ENCODE data around the gene NEO1.

Gene NEO1

DNA sequence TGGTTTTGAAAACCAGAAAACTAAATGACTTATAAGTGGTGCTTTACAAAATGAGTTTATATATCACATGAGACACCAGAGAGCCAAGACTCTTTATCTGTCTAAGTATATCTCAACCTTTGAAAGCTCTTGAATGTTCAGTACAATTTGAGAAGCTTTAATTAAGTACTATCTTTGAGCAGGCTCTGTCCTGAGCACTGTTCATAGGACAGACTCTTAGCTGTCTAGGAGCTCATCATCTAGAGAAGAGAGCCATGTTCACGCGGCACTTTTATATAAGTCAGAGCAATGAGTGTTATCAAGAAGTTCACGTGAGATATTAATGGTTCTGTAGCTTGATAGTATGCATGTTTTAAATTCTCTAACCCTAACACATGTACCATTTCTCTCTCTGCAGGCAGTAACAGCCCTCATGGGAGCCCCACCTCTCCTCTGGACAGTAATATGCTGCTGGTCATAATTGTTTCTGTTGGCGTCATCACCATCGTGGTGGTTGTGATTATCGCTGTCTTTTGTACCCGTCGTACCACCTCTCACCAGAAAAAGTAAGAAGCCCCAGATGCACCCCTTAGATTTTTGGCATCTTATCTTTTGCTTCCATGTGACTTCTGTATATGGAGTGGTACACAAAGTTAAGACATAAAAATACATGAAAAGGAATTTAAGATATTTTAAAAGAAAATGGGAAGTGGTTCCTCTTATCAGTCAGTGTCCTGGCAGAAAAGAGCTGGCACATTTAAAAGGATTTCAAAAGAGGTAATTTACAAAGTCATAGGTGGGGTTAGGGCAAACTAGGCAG, 230.5 kb downstream of the NEO1 start:
- CTCF ChIA-PET = interaction anchor here (0.6 to 2.7 kb wide), 16 partner anchors 9 to 626 kb away, joined by 3 to 14 read pairs (median 3); no protein-coding TSS in a partner anchor
- DNase-seq (ENCODE audit: extremely low spot score) = no peak
- TF ChIP-seq, protein P1, sequence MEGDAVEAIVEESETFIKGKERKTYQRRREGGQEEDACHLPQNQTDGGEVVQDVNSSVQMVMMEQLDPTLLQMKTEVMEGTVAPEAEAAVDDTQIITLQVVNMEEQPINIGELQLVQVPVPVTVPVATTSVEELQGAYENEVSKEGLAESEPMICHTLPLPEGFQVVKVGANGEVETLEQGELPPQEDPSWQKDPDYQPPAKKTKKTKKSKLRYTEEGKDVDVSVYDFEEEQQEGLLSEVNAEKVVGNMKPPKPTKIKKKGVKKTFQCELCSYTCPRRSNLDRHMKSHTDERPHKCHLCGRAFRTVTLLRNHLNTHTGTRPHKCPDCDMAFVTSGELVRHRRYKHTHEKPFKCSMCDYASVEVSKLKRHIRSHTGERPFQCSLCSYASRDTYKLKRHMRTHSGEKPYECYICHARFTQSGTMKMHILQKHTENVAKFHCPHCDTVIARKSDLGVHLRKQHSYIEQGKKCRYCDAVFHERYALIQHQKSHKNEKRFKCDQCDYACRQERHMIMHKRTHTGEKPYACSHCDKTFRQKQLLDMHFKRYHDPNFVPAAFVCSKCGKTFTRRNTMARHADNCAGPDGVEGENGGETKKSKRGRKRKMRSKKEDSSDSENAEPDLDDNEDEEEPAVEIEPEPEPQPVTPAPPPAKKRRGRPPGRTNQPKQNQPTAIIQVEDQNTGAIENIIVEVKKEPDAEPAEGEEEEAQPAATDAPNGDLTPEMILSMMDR (IDR thresholded peaks at IDR 0.05; ENCODE audit: control extremely low read depth, extremely low read depth, low read depth, missing control alignments) = no peak
- POLR2A ChIA-PET = no interaction called here

GRCh38 chr15:73283366-73283962, 231.2 kb downstream of the NEO1 start:
- ChIA-PET CTCF (interaction anchor here (0.6 to 2.7 kb wide), 11 partner anchors 9 to 625 kb away, joined by 3 to 14 read pairs (median 3); no protein-coding TSS in a partner anchor), POLR2A (no interaction called here)
- TF ChIP-seq, protein P1 (IDR thresholded peaks at IDR 0.05; ENCODE audit: control extremely low read depth, extremely low read depth, low read depth, missing control alignments) = no peak
- no peak for DNase-seq (ENCODE audit: extremely low spot score)

- DNase-seq (ENCODE audit: extremely low spot score) = no peak
- POLR2A ChIA-PET = no interaction called here
- TF ChIP-seq, protein P1 (IDR thresholded peaks at IDR 0.05; ENCODE audit: control extremely low read depth, extremely low read depth, low read depth, missing control alignments) = peak; percentile 23
- CTCF ChIA-PET = interaction anchor here (0.6 to 2.7 kb wide), 6 partner anchors 10 to 435 kb away, joined by 3 to 14 read pairs (median 5); no protein-coding TSS in a partner anchor
These were observed 231.9 kb downstream of the NEO1 start for GRCh38 chr15:73284090-73284716.

- POLR2A ChIA-PET = no interaction called here
- CTCF ChIA-PET = interaction anchor here (1.1 to 1.4 kb wide), 5 partner anchors 9 to 419 kb away, joined by 3 to 4 read pairs (median 3); no protein-coding TSS in a partner anchor
- TF ChIP-seq, protein P1 (IDR thresholded peaks at IDR 0.05; ENCODE audit: control extremely low read depth, extremely low read depth, low read depth, missing control alignments) = no peak
- DNase-seq (ENCODE audit: extremely low spot score) = no peak
These were observed 234.0 kb downstream of the NEO1 start for GRCh38 chr15:73286311-73286710.

DNA sequence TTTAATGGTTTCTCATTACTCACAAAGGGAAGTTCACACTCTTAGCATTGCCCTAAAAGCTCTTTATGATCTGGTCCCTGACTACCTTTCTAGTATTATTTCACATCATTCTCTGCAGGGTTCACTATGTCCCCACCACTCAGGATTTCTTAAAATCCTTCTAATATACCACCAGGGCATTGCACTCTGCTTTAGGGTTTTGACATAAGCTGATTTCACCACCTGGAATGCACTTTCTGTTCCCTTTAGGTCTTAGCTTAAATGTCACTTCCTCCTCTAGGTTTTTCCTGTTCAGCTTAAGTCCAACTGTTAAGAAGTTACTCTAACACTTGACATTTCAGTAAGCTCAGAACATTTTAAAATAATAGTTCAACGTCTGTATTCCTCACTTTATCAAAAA, 234.8 kb downstream of the NEO1 start:
- DNase-seq (ENCODE audit: extremely low spot score) = no peak
- CTCF ChIA-PET = interaction anchor here (0.9 to 1.4 kb wide), 8 partner anchors 9 to 418 kb away, joined by 3 to 6 read pairs (median 3); no protein-coding TSS in a partner anchor
- POLR2A ChIA-PET = no interaction called here
- TF ChIP-seq, protein P1 (IDR thresholded peaks at IDR 0.05; ENCODE audit: control extremely low read depth, extremely low read depth, low read depth, missing control alignments) = no peak

DNA sequence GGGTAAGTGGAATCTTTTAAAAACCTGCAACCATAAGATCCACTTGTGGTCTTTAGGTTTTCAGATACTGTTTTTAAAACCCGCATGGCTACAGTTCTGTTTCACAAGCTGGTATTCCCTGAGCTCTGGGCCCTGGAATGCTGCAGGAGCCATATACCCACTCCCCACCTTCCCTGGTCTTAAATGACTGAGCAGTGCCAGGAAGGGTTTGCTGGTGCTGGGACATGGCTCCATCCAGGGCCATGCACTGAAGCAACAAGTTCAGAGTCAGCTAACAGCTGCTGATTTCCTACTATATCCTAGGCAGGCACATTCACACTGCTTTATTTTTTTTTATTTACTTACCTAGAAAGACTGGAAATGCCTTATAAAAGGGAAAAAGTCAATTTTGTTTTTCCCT, 239.2 kb downstream of the NEO1 start:
- TF ChIP-seq, protein P1 (IDR thresholded peaks at IDR 0.05; ENCODE audit: control extremely low read depth, extremely low read depth, low read depth, missing control alignments) = no peak
- no peak for DNase-seq (ENCODE audit: extremely low spot score)
- CTCF ChIA-PET = interaction anchor here (1.2 to 1.6 kb wide), 3 partner anchors 8 to 18 kb away, joined by 3 to 4 read pairs (median 3); no protein-coding TSS in a partner anchor
- POLR2A ChIA-PET = no interaction called here
